CD4-positive, alpha-beta T cell treated with Interleukin-6 at 100 ng/mL for 8 hours (primary cell): ENCODE results near the gene OPCML.

Experiments used
- DNase-seq: peaks from one replicate; pipeline ENCODE4 v3.0.0-alpha.2; 2020; ENCODE audit warnings: mixed read lengths, low spot score

OPCML gene

DNA sequence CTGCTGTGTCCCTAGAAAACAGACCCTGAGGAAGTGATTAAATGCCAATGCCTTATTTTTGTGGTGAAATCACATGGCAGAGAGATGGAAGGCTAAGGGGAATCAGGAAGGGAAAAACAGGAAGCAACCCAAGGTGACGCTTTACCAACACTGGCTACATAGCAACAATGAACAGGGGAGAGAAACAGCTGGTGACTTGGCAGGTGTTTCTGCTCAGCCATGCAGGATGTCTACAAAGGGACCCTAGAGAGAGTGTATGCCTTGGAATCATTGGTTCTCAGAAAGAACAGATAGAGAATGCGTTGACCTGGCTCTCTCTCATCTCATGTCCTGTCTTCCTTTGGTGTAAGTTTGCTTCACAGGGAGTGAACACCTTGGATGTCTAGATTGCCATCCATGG lies 911.9 kb downstream of the OPCML start:
- no peak for DNase-seq

DNA sequence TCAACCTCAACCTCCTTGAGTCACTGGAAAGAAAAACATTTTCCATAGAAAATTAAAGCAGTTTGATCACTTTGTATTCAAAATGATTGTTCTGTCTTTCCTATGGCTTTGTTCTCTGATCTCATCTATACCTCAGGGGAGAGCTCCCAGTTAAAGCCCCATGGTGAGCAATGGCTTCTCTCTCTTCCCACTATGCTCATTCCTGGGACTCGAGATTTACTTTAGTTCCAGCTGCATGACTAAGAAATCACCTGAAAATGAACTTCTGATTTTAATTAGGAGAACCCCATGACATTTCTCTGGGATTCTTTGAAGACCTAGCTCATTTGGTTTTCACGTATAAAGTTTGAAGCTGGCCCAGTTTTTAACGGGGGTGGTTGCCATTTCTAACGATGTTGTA lies 921.5 kb downstream of the OPCML start:
- no peak for DNase-seq

DNA sequence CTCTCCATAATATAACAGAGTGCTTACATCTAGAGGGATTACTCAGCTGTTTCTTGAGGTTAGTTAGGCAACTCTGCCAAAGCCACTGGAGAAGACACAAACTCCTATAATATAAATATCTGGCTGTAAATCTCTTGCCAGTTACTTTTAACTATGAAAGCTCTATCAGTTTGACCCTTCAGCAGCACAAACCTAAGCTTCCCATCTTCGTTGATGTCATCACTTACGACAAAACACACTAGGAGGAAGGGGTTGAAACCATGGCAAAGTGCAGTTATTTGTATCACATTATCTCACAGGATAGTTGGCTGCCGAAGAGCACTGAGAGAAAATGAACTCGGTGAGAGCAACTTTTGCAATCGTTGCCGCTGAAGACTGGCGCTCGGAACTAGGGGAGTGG lies 922.1 kb downstream of the OPCML start:
- DNase-seq = no peak

DNA sequence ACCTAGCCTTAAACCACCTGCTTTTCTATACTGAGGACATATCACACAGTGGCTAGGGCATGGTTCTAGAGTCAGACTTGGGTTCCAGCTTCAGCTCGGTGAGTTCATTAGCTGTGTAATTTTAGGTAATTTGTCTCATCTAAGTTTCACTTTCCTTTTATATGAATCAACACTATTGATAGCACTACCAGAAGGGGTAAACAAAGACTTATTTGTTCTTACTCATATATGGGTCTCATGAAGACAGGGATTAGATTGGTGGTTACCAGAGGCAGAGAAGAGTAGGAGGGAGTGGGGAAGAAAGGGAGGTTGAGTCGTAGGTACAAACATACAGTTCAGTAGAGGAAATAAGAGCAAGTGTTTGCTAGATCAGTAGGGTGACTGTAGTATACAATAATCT lies 924.7 kb downstream of the OPCML start:
- no peak for DNase-seq

DNA sequence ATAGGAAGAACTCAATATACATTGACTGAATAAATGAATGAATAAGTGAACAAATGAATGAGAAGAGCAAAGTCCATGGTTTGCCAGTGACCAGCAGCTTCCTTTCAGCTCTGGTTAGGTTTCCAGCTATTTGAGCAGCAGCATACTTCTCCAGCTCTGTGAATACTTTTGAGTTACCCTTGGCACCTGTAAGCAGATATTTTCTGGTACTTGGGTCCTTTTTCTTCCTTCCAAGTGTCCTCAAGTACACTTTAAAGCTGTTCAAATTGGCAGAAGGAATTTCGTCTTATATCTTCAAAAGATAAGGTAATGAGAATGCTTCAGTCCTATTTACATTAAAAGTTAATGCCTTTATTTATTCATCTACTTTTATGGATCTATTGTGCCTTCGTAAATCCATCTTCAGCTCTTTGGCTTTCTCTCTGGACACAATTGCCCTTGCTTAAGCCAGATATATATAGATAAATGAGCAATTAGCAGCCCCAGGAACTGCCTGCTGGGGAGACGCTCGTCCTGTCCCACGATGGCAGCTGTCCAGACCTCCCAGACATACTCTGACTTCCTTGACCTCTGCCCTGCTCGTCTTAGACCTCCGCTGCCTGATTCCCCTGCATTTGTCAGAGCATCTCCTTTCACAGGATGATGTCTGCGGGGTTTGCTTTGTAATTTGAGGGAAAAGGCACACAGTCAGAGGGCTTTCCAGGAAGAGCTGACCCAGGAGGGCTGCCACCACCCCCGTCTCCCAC lies 926.3 kb downstream of the OPCML start:
- no peak for DNase-seq

DNA sequence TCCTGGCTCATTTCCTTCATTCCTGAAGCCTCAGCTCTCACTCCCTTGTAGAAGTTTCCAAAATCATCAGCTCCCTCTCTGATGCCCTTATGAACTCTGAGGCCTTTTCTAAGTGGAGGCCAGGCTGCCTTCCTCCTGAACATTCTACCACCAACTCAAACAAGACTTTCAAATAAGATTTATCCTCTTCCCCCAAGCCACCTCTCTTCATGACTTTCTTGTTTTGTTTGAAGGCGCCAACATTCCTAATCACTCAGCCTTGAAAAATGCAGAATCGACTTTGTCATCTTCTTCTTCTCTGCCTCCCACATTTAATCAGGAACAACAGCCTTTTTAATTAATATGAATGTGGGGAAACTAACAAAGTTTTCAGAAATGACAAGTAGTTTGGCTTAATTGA lies 927.9 kb downstream of the OPCML start:
- no peak for DNase-seq

DNA sequence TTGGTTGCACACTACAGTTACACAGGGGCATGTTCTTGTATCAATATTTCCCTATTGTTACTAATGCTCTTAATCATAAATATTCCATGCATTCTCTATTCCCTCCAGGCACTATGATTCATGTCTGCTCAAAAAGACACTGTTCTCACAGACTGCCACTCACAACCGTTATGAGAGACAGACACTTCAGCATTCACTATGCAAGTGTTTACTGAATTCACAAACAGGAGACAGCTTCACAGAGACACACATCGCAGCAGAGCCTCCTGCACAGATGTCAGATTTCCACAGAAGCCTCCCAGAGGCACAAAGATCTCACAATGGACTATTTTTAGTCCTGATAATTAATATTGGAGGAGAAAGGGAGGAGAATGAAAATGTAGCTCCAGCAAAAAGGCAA lies 930.4 kb downstream of the OPCML start:
- DNase-seq = no peak

DNA sequence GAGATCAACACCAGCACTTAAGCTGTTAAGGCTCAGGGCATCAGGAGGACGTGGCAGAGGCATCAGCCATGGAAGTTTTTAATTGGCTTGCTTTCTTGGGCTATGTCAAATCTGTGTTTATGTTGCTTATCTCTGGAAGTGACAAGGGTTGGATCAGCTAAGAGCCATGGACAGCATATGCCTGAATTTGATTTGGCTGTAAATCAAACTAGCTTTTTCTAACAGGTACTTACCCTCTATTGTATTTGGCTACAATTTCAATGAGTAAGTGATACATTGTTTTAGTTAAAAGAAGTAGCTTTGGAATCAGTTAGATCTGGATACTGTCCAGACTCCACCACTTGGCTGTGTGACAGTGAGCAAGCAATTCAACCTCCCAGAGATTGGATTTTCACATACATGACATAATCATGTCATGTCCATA lies 936.6 kb downstream of the OPCML start:
- no peak for DNase-seq

DNA sequence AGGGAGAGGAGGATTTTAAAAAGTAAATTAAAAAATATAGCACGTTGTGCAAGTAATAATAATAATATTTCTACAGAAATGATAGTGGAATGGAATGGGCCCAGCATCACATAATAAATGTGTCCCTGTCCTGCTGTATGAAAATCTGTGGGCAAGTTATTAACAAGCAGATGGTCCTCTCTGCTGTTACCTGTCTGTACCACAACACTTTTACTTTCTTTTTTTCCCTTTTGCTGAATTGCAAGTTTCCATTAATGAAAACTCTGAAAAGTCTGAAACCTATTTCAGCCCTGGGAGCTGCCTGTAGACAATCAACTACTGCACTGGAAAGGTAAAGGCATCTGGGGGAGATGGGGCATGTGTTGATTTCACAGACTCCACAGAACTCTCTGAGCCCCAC lies 937.1 kb downstream of the OPCML start:
- no peak for DNase-seq

DNA sequence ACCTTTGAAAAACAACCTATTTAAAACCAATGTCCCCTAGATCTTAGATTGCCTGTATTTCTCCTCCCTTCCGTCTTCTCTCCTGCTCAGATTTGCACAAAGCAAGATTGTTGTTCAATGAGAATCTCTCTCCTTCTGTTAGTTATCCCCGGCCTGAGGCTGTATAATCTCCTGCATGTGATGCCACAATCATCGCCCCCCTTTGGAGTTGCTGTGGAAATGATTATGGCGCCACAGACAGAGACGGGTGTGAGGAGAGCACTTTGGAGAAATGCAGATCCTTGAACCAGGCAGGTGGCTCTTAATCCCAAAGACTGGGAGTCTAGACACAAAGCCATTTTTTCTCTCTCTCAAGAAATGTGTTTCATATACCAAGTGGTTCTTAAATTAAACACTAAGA lies 941.3 kb downstream of the OPCML start:
- no peak for DNase-seq

DNA sequence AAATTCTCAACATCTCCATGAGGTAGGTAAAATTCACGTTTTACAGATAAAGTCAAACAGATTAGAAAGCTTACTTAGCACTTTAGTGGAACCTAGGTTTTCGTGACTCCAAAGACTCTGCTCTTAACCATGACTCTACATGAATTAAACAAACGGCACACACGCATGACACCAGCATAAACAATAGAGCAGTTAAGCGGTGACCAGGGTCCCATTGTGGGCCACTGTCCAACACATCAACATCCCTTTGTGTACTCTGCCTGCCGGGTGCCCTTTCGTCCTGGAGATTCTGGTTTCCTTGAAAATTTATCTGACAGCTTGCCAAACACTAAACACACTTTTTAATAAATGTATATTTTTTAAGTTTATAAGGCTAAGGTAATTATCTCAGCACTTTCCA lies 941.7 kb downstream of the OPCML start:
- no peak for DNase-seq

DNA sequence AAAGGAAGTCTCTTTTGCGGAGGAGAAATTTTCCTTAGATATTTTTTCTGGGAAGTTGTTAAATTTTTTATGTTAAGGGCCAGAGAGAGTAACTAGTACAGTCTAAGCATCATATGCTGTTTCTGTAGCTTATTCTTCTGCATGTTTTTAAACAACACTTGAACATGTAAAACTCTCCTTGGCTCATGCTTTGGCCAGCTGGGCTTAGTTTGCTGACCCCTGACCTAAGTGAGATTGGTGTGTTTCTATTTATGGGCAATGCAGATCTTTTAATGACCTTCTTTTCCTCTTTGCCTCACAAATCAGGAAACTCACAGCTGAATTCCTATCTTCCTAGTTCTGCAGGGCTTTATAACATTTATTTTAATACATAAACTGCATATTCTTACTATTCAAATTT lies 942.5 kb downstream of the OPCML start:
- DNase-seq = no peak

DNA sequence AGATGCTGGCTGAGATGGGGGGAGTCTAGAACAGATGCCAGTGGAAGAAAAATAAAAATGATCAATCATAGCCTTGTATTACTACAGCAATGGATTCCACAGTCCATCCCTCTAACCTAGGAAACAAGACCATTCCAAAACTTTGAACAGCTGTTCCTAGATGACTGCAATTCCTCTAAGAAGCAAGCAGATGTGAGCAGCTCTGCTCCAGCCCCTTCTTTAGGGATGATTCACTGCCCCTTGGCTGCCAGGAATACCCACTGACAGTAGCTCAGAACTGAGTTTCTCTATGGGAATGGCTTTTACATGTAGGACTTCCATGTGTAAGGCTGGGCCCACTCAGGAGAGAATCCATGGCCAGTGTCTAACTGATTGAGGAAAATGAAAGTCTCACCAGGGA lies 943.9 kb downstream of the OPCML start:
- DNase-seq = no peak

DNA sequence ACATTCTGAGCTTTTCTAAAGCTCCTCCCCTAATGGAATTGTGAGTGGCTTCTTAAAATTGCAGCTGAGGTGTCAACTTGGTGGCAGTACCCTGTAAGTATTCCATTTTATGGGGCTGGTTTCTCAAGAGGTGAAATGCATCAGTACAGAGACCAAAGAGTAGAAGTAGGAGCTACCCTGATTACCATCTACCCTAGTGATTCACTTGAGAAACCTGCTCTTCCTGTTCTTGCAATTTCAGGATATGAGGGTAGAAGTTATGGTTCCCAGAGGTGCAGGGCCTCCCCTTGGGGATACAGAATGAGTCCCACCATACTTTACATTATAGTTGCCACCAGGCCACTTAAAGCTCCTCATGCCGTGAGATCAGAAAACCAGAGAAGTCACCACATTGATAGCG lies 944.6 kb downstream of the OPCML start:
- no peak for DNase-seq

DNA sequence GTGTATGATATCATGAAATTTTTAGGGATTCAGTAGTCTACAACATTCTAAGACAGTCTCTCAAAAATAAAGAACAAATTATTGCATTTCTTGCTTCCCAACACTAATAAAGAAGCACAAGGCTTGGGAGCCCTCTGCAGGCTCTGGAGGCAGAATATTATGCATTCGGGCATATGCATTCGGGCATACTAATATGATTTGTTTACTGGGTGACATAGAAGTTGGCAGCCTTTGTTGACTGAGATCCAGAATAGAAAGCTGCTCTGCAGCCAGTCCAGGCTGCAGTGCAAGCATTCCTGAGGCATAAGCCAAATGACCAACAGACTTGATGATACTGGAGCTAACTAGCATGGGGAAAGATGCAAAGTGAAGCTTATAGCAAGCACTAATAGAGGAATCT lies 945.5 kb downstream of the OPCML start:
- no peak for DNase-seq

DNA sequence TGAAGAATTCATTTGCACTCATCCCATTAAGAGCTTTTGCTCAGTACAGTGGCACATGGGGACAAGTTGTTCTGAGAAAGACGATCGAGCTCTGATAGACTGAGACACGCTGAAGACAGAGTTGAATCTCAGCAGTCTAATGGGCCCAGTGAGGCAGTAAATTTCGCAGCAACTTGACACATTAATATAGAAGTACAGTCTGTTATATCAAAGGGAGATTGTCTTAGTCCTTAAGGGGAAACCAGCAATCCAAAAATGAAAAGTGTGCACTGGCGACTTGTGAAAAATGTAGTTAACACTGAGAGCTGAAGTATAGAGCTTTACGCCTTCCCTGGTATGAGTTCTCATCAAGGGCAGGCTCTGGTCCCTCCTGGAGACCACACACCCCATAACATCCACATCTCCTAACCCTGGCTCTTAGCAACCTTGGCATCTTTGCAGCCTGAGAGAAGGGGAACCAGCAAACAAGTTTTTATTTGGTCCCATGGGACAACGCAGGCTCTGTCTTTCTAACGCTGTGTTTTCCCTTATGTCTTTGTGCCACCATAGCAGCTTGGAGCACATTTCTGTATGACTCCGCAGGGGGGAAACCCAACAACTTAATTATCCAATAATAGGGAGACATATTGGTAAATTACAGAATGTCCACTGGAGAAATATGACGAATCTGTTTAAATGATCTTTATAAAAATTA lies 952.5 kb downstream of the OPCML start:
- no peak for DNase-seq

DNA sequence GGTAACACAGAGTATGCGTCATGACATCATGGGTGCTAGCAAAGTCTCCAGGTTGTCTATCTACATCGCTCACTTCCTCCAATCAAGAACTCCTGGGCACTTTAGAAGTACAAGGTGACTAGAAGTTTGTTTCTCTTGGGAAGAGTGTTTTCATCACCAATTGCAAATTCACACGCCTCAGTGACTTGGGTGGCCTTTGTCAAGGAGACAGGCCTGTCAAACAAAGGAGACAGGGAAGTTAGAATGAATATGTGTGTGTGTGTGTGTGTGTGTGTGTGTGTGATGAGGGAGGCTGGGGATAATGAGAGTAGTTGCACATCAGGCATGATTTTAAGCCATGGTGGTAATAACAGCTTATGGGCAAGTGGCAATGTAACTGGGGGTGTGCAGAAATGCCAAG lies 953.2 kb downstream of the OPCML start:
- no peak for DNase-seq

DNA sequence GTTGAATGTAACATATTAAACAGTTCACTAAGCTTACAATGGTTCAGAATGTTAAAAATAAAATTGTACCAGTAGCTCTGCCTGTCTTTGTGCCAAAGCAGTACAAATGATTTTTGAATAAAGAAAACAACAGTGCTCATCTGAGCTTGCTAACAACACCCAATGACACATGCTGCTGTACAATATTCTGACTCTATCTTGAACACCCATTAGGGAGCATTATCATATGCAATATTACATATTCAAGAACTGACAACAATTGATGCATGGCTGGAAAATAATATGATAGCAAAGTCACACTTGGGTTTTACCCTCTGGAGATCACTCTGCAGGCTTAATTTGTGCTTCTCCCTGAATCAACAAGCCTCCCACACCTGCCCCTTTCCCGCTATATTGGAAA lies 953.7 kb downstream of the OPCML start:
- DNase-seq = no peak

DNA sequence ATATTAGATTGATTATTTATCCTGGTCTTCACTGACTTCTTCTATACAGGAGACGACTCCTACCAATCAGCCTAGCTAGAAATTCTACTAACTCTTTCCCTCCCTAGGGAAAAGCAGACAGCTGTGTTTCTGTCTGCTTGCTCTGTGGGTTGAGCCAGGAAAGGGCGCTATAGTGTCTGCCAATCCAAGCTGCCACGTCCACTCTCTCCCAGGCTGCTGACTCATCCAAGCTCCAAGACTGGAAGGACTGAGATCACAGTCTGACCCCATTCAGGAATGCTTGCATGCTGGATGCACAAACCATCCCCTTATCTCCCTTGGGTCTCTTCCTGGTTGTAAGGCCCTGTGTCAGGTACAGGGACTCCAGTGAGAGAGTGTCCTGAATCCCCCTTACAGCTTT lies 955.6 kb downstream of the OPCML start:
- DNase-seq = no peak

DNA sequence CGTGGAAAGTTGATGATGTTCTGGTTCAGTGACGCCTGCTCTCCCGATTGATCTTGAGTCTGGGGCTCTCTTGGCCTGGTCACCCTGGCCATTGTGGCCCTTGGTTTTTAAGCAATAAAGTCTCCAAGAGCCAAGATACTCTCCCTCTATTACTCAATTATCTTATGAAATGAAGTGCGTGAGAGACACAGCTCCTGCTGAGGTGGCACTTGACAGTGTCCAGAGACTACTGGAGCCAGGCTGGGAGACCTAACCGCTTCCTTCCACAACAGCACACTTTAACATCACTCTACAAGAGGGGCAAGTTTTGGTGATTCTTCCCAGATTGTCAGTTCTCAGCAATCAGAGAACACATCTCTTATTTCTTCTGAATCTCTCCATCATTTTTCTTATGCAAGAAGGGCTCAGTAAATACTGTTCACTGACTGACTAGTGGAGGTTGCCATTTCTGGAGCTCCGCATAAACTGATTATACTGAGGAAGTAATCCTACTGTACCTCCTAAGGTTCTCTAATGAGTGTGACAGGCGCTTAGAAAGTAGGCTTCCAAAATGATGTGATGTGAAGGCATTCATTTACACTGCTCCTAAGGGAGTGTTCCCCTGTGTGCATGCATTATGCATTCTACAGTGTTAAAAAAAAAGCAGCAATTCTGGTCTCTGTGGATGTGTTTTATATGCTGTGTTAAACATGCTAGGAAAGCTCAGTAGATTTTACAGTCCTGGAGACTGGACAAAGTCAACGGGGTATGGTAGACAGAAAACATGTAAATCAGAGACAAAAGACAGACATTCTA lies 968.0 kb downstream of the OPCML start:
- DNase-seq = no peak

DNA sequence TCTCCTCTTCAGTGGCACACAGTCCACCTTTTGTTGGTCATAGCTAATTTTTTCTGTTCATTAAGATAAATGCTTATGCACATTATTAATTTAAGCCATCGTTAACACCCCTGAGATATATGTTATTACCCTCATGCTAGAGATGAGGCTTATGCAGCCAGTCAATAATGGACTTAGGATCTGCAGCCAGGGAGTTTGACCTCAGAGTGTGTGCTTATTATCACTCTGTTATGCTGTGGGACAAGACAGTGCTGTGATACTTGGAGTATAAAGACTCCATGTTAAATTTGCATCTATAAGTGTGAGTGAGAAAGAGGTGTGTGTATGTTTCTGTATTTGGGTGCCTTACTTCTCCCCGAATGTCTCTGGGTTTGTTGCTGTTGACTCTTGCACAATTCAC lies 969.3 kb downstream of the OPCML start:
- DNase-seq = no peak

DNA sequence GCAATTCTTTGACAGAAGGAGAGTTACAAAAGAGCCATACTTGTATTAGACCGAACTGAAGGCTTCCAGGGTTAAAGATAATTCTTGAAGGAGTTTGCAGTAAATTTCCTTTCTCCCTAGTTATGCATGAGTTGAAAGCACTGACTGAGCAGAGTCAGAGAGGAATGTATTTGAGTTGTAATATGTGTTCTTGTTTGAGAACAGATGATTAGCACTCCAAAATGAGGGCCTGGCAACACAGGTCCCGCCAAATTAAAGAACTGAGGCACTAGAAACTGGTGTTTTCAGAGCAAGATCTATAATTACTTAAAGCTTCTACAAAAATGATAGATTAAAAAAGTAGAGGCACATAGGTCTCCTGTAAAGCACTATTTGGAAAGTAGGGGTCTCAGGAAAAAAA lies 970.4 kb downstream of the OPCML start:
- DNase-seq = no peak

DNA sequence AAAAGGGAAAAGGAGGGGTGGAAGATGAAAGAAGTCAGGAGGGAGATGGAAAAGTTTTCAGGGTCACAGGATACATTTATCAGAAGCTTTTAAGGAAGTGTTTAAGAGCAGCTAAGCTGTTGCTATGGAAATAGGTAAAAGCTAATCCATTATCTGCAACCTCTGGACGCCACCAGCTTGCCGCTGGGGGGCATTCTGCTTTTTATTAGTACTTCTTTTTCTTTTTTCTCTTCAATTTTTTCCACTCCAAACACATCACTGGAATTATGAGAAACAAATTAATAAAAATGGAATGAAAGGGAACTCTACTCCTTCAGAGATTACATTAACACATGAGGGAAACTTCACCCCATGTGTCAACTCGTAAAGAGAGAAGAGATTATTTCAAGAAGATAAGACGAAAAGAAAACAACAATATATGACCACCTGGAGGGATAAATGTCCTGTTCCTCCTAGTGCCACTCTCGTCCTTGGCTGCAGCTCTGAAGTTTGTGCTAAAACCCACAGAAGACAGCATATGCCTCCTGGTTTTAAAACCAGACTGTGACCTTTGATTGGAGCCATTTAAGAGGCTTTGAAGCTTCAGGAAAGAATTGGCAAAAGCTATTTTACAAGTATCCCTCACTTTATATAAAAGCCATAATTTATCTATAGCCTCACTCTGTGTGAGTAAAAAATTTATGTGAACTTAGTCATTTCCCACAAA lies 972.8 kb downstream of the OPCML start:
- DNase-seq = no peak
